TTC549 (cell line): ENCODE data around the gene IGF2.

Experiments
- FAIRE-seq: peaks from 2 replicates; lab custom pipeline; 2012; peaks lifted over from hg19 to GRCh38; lab: Jason Lieb, UNC

Gene IGF2

GRCh38 chr11:2122907-2123627, 16.1 kb downstream of the IGF2 start:
- no peak for FAIRE-seq

- FAIRE-seq: no peak
These were observed 16.8 kb downstream of the IGF2 start for GRCh38 chr11:2122222-2122906.

- no peak for FAIRE-seq
These were observed 17.7 kb downstream of the IGF2 start for GRCh38 chr11:2121227-2122130.

- FAIRE-seq: no peak
These were observed 18.7 kb downstream of the IGF2 start for GRCh38 chr11:2120359-2121100.

GRCh38 chr11:2118677-2119076, 20.5 kb downstream of the IGF2 start:
- no peak for FAIRE-seq

GRCh38 chr11:2116680-2117079, 22.5 kb downstream of the IGF2 start:
- FAIRE-seq: no peak

GRCh38 chr11:2115308-2115707, 23.9 kb downstream of the IGF2 start:
- FAIRE-seq: no peak

GRCh38 chr11:2114430-2115241, 24.6 kb downstream of the IGF2 start:
- FAIRE-seq: no peak

- no peak for FAIRE-seq
These were observed 25.4 kb downstream of the IGF2 start for GRCh38 chr11:2113776-2114175.

GRCh38 chr11:2110521-2110920, 28.7 kb downstream of the IGF2 start:
- FAIRE-seq: no peak

GRCh38 chr11:2109541-2110019, 29.6 kb downstream of the IGF2 start:
- no peak for FAIRE-seq

- FAIRE-seq: no peak
These were observed 30.3 kb downstream of the IGF2 start for GRCh38 chr11:2108675-2109491.

GRCh38 chr11:2107941-2108630, 31.1 kb downstream of the IGF2 start:
- FAIRE-seq: no peak

- FAIRE-seq: no peak
These were observed 31.7 kb downstream of the IGF2 start for GRCh38 chr11:2107521-2107920.

- FAIRE-seq: no peak
These were observed 32.5 kb downstream of the IGF2 start for GRCh38 chr11:2106583-2107209.

GRCh38 chr11:2105511-2105910, 33.7 kb downstream of the IGF2 start:
- no peak for FAIRE-seq

- no peak for FAIRE-seq
These were observed 34.4 kb downstream of the IGF2 start for GRCh38 chr11:2104524-2105440.
